HG02623 (cell line): ENCODE results near the gene AFAP1L2.

ENCODE experiments used
- ATAC-seq: cut with Tn5 transposase; IDR thresholded peaks from one replicate; pipeline ENCODE4 v1.9.1; 2021; ENCODE audit warnings: moderate library complexity; ENCODE audit not compliant: unreplicated experiment

AFAP1L2 gene

DNA sequence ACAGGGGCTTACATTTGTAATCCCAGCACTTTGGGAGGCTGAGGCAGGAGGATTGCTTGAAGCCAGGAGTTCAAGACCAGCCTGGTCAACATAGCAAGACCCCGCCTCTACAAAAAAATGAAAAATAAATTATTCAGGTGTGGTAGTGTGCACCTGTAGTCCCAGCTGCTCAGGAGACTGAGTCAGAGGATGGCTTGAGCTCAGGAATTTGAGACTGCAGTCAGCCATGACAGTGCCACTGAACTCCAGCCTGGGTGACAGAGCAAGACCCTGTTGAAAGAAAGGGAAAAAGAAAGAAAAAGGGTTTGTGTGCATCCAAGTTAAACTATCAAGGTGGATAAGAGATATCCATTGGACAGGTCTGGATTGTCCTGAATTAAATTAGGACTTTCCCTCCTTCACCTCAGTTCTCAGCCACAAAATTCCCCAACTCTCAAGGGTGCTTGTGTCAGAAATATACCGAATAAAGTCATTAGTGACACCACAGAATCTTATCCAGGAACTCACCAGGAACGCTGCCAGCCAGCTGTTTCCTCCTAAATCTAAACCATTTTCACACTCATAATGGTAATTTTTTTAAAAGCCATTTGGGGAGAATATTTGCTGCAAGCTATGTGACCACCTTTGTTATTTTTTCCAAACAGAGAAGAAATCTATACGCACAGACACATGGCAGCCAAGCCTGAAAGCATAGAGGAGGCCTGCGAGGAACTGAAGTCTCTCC, 12.0 kb downstream of the AFAP1L2 start:
- ATAC-seq, result no peak

DNA sequence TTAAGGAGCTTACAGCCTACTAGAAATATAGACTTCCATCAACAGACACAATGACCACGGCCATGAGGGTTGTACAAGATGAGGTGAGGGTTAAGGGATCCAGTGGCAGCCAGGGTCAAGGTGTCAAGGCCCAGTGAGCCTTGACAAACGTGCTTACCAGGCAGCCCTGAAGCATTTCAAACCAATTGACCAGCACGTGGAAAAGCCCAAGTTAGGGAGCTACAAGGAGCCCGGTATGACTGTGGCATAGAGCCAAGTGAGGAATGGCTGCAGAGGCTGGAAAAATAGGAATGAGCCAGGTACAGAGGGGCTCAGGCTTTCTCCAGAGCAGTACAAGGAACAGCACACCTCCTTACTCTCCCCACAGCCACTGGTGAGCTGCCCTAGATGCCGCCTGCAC, 12.7 kb downstream of the AFAP1L2 start:
- no peak for ATAC-seq

DNA sequence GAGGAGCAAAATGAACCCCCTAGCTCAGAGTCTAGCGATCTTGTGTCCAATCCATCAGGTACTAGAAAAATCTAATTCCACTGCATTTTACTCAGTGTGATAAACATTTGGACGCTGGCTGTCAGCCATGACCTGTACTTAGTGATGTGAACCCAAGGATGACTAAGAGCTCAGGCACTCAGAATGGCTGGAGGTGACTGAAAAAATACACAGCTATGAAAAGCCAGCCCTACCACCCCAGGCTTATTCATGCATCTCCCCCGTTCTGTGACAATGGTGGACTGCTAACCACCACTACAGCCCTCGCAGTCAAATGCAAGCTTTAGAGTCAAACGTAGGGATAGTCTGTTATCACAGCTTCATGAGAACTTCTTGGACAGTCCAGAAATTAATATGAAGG, 14.9 kb downstream of the AFAP1L2 start:
- no peak for ATAC-seq

DNA sequence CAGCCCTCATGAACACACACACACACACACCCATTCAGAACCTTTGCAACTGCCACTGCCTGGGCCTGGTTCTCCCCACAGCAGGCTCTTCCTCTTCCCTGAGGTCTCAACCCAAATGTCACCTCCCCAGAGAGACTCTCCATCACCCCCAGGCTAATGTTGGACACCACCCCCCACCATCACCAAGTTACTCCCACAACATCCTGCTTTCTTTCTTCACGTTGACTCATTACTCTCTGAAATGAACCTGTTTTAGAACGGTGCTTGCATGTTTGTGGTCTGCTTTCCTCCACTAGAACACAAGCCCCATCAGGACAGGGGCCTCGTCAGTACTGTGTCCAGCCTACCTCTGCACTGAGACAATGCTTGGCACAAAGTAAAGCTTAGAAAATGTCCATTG, 16.0 kb downstream of the AFAP1L2 start:
- peak; percentile 71 for ATAC-seq

DNA sequence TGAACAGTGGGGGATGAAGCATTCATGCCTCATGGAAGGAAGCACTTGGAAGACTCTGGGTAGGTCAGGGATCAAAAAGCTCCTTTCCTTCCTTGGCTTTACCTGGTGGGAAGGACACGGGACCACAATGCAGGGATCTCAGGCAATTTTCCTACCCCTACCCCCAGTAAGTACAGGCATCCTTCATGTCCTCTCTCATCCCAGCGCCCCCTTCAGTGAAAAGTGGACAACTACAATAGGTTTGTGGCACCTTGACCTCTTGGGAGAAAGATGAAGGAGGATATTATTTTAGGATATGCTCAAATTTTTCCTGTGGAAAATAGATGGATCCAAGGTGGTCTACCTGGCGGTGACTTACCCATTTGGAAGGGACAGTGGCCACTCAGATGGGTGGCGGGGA, 16.5 kb downstream of the AFAP1L2 start:
- no peak for ATAC-seq

DNA sequence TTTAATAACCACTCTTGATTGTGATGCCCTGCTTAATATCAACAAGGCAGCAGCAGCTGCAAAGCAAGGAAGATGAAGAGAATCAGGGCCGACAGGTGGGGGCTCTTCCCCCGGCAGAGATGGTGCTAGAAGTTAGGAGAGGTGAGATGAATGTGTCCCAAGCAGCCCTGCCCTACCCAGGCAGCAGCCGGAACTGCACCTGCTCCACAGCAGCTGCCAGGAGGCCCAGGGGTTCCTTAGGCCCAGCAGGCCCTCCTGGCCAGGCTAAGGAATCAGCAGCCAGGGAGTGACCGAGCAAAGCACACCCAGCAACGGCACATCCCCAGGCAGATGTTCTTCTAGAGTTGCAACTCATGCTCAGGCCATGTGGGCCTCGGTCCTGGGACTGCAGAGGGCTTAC, 17.9 kb downstream of the AFAP1L2 start:
- no peak for ATAC-seq

DNA sequence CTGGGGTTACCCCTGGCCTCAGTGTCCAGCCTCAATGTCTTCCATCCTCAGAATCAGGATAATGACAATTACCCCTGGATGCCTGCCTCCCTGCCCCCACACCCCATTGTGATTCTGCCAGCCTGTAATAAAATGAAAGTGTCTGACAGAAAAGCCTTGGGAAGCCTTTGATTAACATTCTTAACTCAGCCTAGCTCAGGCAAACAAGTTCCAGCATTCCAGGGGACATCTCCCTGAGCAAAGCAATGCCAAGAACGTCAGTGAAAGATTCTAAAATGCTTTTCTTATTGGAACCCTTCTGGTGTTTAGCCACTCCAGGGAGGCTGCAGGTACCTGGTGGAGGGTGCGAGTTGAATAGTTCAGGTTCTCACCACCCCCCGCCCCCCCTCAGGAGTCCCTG, 18.7 kb downstream of the AFAP1L2 start:
- ATAC-seq, result no peak

DNA sequence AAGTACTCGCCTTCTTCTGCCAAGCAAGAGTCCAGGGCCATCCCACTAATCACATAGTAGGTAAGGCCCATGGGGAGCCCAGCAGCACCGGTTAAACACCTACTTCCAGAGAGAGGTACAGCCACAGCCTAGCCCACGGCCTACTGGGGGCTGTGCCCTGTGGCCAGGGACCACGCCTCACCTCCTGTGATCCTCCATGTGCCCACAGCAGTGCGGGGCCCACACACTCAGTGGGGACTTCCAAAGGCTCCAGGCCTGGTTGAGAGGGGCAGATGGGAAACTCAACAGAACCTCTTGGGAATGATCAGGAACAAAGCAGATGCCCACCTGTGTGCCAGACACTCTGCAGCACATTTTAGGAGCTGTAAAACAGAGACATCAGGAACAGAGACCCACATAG, 19.7 kb downstream of the AFAP1L2 start:
- no peak for ATAC-seq

DNA sequence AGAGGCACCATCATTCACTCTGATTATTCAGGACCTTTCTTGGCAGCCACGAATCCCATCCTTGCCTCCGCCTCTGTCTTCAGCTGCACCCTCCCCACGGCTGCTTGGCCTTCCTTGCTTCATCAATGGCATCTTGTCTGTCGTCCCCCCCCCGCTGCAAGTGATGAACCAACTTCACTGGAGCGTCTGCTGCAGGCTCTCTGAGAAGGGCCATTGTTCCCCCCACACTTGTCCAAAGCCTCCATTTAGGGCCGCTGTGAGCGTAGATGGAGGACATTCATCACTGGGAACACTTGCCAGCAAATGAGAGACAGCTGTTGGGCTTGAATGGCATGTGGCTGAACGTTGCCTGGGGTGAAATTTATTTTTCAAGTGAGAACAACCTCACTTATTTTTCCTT, 20.1 kb downstream of the AFAP1L2 start:
- ATAC-seq, result no peak

DNA sequence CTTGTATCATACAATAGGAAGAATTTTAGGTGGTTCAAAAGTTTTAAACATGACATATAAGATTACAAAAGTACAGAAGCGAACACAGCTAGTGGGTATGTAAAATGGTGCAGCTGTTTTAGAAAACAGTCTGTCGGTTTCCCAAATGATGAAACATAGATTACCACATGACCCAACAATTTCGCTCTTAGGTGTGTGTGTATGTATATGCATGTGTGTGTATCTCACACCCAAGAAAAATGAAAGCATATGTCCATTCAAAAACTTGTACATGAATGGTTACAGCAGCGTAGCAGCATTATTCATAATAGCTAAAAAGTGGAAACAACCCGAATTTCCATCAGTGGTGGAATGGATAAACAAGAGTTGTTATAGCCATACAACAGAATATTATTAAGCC, 23.5 kb downstream of the AFAP1L2 start:
- no peak for ATAC-seq

DNA sequence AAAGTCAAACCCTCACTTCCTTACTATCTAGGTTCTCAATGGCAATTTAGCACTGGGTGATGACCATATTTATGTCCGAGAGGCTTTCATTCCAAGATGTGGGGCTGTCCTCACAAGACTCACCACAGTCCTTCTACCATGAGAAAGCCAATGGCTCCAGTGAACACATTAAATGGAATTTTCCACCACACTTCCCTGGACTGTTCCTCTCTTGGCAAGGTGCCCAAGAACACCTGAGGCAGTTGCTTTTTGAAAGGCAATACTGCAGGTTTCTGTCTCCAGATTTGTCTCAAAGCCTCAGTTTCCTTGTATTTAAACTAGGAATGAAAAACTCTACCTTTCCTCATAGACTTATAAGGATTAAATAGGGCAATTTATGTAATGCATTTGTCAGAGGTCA, 24.2 kb downstream of the AFAP1L2 start:
- ATAC-seq, result no peak

DNA sequence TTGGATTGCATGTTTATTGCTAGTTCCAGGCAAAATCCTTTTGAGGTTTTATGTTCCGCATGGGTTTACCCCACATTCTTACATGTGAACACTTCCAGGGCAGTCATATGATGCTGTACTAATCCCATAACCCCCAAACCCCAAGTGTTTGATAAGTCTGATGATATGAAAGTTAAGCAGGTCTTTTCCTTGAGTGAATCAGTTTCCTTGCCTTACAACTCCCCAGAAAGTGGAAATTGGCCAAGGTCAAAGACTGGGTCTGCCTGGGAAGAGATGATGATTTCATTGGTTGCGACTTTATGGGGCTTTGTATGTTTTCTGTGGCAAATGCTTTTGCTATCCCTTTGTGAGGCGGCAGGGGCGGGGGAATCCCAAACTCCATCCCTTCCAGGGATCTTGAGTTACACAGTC, 24.7 kb downstream of the AFAP1L2 start:
- no peak for ATAC-seq

DNA sequence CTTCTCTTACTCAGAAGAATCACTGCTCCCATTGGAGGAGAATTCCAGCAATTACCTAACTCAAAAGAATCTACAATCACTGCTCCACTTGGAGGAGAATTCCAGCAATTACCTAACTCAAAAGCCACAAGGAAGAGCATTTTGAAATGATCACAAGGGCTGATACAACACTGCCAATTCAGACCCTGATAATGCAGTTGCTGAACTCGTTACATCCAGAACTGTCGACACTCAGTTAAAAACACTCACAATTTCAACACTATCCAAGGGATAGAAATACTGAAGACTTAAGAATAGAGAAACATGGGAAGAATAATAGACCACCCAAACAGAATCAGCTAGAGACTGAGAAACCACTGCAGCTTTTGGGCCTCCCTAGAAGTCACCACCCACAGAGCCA, 27.8 kb downstream of the AFAP1L2 start:
- no peak for ATAC-seq

DNA sequence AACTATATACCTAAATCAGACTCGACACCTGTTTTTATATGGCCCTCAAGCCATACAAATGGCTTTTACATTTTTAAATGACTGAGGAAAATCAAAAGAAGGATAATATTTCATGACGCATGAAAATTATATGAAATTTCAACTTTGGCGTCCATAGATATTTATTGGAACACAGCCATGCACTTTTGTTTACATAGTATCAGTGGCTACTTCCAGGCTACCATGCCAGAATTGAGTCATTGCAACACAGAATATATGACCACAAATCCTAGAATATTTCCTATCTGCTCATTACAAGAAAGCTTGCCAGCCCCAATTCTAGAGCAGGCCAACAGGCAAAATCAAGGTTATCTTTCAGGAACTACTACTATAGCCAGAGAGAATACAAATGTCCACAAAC, 29.3 kb downstream of the AFAP1L2 start:
- no peak for ATAC-seq

DNA sequence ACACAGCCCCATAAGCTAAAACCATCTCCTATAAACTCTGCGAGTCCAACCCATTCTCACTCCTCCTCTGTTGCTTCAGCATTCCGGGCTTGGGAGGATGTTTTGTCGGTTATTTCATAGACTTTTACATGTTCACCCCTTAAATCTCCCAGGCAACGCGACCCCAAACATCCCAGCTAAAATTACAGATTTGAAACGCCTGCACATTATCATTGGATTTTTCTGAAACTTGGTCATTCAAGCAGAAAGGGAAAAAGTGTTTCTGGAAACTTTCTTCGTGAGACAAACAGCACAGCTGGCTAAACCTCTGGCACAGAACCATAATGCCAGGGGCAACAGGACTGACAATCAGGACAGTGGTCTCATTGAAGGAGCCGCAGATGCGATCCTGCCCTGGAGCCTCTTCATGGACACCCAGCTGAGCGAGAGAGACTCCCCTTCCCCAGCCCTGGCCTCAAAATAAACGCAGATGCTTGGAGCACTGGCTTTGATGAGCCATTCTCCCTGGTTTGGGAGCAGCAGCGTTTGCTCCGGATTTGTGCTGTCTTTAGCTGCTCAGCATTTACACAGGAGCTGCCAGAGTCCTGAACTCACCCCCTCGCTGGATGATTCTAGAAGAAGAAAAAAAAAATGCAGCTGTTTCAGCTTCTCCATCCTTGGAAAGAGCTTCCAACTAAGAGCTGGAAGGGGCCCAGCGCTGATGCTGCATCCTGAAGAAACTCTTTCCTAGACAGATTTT, 30.1 kb downstream of the AFAP1L2 start:
- ATAC-seq, result no peak

DNA sequence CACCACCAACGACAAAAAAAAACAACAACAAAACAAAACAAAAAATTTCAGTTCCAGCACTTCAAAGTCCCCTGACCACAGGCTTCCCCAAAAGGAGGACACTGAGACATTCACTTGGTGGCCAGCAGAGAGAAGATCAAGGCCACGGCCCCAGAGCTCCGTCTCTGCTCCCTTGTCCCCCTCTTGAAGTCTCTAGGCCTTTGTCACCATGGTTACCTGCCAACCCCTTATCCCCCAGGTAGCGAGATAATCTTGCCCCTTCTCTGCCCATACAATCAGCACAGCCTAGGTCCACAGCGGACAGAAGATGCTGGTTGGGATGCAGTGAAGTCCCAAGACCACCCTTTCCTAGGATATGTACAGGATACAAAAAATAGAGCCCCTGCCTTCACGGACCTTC, 30.7 kb downstream of the AFAP1L2 start:
- no peak for ATAC-seq

DNA sequence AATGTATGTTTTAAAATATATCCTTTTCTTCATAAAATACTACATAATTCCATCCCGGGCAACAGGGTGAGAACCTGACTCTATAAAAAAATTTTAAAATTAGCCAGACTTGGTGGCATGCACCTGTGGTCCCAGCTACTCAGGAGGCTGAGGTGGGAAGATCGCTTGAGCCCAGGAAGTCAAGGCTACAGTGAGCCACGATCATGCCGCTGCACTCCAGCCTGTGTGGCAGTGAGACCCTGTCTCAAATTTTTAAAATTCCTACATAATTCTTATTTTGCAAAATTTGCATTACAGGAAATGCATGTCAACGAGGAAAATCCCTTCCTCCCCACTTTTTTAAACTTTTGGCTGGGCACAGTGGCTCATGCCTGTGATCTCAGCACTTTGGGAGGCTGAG, 31.3 kb downstream of the AFAP1L2 start:
- no peak for ATAC-seq

DNA sequence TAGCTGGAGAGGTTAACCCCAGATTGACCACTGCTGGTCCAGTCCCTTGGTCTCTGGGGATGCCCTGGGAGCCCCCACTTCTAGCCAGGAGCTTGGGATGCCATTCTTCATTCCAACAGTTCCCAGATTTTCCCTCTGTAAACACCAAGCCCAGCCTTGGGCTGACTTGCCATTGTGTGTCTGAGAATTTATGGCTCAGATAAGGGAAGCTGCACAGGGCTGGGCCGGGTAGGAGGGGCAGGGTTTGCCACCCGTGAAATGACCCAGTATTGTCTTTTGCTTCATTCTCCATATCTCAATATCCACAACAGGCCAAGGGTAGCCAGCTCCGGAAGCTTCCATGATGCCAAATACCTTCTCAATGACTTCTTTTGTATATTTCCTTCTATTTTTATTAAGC, 32.1 kb downstream of the AFAP1L2 start:
- no peak for ATAC-seq

DNA sequence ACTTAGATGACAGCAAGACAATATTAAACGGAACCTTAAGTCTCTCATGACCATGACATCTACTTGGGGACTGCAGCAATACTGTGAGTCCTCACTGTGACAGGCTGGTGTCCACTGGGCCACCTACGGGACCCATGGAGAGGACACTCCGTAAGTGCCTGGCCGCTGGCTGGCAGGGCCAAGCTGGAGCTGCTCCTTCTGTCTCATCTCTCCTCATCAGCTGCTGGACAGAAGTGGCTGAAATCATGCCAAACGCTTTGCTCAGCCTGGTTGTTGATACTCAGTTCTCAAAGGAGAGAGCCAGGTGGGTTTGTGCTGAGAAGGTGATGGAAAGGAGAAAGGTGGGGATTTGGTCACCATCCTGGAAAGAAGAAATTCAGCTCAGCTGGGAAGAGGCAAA, 33.3 kb downstream of the AFAP1L2 start:
- ATAC-seq, result no peak

DNA sequence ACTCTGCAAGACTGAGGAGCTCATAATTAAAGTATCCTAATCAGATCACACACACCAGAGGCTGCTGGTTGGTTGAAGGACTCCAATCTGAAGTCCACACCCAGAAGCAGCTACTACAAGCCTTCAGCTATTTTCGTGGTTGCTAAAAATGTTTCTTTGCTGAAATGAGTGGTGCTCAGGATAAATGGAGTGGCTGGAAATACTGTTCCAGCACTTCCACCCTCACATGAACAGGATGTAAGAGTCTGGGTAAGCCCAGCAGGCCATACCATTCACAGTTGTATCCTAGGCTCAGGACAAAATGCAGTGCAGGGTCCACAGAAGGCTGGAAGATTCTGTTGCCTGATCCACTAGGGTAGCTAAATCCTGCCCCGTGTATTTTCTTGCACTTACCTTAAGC, 34.1 kb downstream of the AFAP1L2 start:
- ATAC-seq, result no peak

DNA sequence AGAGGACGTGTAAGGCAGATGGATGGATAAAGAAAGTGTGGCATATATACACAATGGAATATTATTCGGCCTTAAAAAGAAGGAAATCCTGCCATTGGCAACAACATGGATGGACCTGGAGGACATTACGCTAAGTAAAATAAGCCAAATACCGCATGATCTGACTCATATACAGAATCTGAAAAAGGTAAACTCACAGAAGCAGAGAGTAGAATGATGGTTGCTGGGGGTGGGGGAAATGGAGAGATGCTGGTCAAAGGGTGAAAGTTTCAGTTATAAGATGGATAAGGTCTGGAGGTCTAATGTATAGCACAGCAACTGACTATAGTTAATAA, 36.3 kb downstream of the AFAP1L2 start:
- no peak for ATAC-seq

DNA sequence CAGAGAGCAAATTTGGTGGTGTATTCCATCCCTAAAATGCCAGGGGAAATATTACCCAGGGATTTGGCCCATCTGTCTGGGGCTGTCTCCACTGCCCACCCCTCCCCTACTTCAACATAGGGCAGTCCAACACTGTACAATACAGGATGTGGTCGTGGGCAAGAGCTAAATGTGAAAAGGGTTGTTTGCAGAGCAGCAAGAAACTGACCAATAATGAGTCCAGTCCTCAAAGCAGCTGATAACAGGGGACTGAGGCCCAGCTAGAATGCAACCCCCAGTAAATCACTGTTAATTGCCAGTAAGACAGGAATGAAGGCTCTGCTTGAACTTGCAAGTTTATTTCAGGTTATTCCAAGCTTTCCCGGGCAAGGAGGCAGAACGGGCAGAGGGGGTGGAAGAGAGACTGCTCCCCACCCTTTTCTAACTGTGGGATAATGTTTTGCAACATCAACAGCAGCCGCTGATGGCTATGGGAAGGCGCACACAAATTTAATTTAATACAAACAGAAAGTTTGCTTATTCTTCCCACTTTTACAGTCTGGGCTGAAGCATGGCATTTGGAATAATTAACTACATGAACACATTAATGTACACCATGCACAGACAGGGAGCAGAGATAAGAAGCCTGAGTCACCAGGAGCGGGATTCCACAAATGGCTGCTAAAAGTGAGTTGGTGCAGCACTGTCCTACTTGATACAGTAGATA, 36.8 kb downstream of the AFAP1L2 start:
- no peak for ATAC-seq
